ENCODE measurements around the gene RSPH10B.
"Not testable (repeated sequence)": the region's sequence is repeated elsewhere in the genome, so short reads cannot be mapped to it uniquely, and the experiment has no call there.

Gene RSPH10B

GRCh38 chr7:5930290-5930689 lies 40.2 kb downstream of the RSPH10B start:
- in situ Hi-C loops (cut with MboI; ENCODE audit: low sequenced_read_pairs) = not testable (repeated sequence)

DNA sequence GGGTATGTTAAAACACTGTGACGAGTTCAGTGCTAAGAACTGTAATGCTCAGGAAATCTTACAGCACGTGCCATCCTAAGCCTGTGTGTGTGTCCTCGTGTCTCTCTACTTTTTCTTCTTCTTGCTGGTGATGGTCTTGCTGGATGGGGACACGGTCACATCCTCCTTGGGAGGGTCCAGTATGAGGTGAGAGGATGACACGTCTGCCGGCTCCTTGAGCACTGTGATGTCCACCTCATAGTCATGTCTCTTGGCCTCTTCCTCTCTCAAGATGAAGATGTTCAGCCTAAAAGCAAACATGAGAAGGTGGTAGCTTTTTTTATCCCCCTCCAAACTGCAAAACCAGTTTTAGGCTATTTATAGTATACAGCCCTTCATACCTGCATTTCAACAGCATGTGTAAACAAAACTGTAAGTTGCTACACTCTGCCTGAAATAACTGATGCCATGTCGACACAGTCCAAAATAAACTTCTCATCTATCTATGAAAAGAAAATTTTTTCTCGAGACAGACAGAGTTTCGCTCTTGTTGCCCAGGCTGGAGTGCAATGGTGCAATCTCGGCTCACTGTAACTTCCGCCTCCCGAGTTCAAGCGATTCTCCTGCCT lies 44.1 kb downstream of the RSPH10B start:
- in situ Hi-C loops (cut with MboI; ENCODE audit: low sequenced_read_pairs) = not testable (repeated sequence)

DNA sequence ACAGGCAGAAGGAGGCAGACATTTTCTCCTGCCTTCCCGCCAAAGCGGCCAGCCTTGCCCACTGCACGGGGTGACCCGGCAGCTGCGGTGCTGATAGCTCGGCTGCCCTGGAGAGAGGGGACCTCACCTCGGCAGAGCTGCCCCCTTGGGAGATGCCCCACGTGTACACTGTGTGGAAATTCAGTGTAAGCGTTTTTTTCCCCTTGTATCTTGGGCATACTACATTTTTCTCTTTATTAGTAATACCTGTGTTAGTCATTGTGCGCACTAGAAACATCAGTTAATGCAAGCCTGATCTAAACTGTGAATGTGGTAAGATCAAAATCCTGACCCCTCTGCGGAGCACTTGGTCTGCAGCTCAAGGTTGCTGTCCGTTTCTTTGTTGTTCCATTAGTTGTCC lies 45.9 kb downstream of the RSPH10B start:
- in situ Hi-C loops (cut with MboI; ENCODE audit: low sequenced_read_pairs) = not testable (repeated sequence)

DNA sequence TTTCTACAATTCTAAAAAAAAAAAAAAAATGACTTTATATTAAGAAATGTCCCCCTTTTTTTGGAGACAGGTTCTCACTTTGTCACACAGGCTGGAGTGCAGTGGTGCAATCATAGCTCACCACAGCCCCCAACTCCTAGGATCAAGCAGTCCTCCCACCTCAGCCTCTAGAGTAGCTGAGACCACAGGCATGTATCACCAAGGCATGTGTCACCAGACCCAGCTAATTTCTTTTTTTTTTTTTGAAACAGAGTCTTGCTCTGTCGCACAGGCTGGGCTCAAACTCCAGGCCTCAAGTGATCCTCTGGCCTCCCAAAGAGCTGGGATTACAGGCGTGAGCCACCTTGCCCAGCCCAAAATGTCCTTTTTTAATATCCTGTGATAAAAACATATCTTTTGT lies 46.3 kb downstream of the RSPH10B start:
- in situ Hi-C loops (cut with MboI; ENCODE audit: low sequenced_read_pairs) = not testable (repeated sequence)

DNA sequence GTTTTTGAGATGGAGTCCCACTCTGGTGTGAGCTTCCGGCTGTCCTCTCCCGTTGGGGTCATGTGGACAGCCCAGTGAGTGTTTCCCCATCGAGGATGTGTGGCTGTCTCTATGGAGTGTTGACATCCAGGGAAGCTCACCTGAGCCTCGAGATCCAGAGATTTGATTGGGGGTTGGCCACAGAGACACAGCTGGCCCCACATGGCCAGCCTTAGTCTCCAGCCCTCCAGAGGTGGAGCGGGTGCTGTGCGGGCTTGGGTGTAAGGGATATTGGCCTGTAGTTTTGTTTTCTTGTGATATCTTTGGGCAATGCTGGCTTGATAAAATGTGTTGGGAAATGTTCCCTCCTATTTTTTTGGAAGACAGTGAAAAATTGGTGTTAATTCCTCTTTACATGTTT lies 54.0 kb downstream of the RSPH10B start:
- in situ Hi-C loops (cut with MboI; ENCODE audit: low sequenced_read_pairs) = not testable (repeated sequence)

GRCh38 chr7:5908835-5909234 lies 61.7 kb downstream of the RSPH10B start:
- in situ Hi-C loops (cut with MboI; ENCODE audit: low sequenced_read_pairs) = not testable (repeated sequence)

DNA sequence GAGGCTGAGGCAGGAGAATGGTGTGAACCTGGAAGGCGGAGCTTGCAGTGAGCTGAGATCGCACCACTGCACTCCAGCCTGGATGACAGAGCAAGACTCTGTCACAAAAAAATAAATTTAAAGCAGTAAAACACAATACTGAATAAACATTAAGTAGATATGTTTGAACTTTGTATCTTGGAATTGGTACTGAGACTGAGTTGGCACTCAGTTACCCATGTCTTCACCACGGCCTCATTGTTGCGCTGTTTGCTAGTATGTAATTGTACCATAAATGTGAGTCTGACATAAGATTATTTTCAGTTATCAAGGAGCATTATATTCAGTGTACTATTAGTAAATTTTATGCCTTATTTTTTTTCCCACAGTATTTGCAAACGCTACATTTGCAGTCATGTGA lies 65.8 kb downstream of the RSPH10B start:
- in situ Hi-C loops (cut with MboI; ENCODE audit: low sequenced_read_pairs) = not testable (repeated sequence)

GRCh38 chr7:5903002-5903401 lies 67.5 kb downstream of the RSPH10B start:
- in situ Hi-C loops (cut with MboI; ENCODE audit: low sequenced_read_pairs) = not testable (repeated sequence)

- in situ Hi-C loops (cut with MboI; ENCODE audit: low sequenced_read_pairs) = not testable (repeated sequence)
Observed at GRCh38 chr7:5898480-5899224, 71.8 kb downstream of the RSPH10B start, which contains the start of gene CCZ1. Gene CCZ1, plus strand, starts transcription at chr7:5898733. Its CDS starts 67 bp downstream, at chr7:5898800.

DNA sequence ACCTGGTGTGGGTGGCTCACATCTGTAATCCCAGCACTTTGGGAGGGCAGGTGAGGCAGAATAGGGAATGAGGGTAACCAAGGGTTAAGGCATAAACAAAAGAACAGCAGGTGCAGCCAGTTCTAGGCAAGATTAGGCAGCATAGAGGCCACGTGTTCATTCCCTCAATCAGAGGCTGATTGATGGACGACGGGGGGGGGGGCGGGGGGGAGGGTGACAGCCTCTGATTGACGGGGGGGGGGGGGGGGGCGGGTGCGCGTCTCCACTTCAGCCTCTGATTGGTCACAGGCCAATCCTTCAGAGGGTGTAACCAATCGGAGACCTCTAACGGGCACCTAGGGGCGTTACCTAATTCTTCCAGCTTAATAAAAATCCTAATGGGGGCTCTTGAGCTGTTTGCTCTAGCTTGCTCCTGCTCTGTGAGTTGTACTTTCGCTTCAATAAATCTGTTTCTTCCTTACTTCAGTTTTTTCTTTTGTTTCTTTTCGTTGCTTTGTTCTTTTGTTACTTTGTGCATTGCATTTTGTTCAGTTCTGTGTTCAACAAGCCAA lies 73.0 kb downstream of the RSPH10B start:
- in situ Hi-C loops (cut with MboI; ENCODE audit: low sequenced_read_pairs) = not testable (repeated sequence)

DNA sequence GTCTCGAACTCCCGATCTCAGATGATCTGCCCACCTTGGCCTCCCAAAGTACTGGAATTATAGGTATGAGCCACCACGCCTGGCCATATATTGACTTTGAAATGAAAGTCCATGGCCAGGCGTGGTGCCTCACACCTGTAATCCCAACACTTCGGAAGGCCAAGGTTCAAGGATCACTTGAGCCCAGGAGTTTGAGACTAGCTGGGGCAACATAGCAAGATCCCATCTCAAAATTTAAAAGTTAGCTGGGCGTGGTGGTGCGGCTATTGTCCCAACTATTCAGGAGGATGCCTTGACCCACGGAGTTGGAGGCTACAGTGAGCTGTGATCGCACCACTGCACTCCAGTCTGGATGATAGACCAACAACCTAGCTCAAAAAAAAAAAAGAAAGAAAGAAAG lies 78.0 kb downstream of the RSPH10B start:
- in situ Hi-C loops (cut with MboI; ENCODE audit: low sequenced_read_pairs) = no loop called here

GRCh38 chr7:5890244-5890643 lies 80.2 kb downstream of the RSPH10B start:
- in situ Hi-C loops (cut with MboI; ENCODE audit: low sequenced_read_pairs) = not testable (repeated sequence)

GRCh38 chr7:5888021-5888420 lies 82.5 kb downstream of the RSPH10B start:
- in situ Hi-C loops (cut with MboI; ENCODE audit: low sequenced_read_pairs) = not testable (repeated sequence)

DNA sequence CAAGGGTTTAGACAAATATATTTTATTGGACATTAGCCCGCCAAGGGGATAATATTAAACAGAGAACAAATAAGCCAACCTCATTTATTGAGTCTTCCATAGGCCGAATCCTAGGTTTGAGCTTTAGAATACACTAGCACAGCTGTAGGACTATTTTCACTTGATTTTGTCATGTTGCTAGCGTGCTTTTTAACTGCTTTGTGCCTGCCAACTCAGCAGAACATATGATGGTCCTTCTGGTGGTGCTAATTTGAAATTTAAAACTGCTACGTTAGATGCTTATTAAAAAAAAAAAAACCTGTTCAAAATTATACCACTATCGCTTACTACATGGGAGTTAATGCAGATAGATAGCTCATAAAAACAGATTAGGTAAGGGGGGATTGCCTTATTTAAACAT lies 86.1 kb downstream of the RSPH10B start:
- in situ Hi-C loops (cut with MboI; ENCODE audit: low sequenced_read_pairs) = not testable (repeated sequence)

DNA sequence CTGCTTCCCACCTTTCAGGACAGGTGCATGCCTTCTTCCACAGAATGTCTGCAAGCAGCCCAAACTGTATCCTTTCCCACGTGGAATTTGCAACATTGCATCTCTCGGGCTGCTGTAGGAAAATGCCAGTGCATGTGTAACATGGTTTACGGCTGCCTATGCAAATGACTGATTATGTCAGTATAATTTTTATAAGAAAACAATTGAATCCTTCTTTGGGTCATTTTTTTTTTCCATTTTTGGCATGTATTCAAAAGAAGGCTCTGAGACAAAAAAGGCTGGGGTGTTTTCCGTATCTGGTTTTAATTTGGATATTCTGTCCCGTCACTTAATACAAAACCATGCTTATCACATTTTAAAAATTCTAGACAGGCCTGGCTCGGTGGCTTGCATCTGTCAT lies 90.4 kb downstream of the RSPH10B start:
- in situ Hi-C loops (cut with MboI; ENCODE audit: low sequenced_read_pairs) = not testable (repeated sequence)

DNA sequence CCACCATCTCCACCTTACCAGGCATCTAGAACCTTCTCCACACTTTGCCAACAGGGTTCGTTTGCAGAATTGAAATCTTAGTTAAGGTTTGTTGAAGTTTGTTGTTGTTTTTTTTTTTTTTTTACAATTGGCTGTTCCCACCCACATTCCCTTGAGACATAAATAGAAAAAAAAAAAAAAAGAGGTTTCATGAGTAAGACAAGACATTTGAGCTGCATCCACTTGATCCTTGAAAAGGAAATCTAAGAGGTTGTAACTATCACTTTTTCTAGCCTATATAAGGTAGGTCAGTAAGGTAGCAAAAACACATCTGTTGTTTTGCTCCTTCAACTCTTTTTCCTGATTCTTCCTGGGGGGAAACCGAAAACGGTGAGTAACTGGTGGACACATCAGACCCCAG lies 90.9 kb downstream of the RSPH10B start:
- in situ Hi-C loops (cut with MboI; ENCODE audit: low sequenced_read_pairs) = not testable (repeated sequence)

Data from hTERT RPE-1 (cell line).